ENCODE results near the gene FGFR4.

Gene FGFR4

DNA sequence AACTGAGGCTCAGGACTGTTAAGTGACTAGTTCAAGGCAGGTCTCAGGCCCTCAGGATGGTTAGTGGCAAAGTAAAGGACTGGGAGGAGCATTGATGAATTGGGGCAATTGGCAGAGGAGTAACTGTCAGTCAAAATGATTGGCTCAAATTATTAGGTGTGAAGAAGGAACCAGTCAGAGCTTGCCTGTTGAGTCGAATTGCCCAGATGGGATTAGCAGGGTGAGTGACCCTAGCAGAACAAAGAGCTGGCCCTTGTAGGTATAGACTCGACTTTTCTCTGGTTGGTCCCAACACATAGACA is 44.3 kb downstream of the FGFR4 start:
- DNase-seq = no peak

GRCh38 chr5:177131352-177132135 is 44.8 kb downstream of the FGFR4 start:
- peak in 1 of 51 donors; percentile 29 for DNase-seq

- peak in 37 of 51 donors; percentile 17 to 93 (median 61) for DNase-seq
Observed at GRCh38 chr5:177132136-177133095, 45.7 kb downstream of the FGFR4 start.

DNA sequence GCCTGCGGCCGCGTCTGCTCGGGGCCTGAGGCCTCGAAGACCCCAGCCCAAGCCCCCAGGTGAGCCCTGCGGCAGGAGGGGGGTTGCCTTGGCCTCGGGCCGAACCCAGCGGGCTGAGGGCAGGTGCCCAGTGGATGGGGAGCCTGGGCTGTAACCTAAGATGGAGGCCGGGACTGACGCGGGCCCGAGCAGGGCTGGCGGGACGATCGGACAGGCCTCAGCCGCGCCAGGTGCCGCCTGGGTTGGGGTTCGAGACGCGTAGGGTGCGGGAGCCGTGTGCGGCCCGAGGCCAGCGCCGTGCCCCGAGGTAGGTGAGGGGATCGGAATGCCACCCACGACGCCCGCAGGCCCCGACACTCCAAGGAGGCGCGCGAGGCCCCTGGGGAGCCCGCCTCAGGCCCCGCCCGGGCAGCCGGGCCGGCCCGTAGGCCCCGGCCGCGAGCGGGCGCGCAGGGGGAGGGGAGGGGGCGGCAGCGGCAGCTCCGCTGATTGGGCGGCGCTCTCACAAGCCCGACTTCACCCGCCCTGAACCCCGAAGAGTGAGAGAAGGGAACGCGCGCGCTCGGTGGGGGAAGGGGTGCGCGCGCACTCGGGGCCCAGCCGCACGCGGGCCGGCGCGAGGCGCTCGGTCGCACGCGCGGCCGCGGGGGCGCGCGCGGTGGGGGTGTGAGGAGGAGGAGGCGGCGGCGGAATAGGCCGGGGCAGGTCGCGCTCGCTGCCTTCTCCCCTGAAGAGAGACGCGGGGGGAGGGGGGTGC is 46.6 kb downstream of the FGFR4 start, which contains the start of gene NSD1:
Gene NSD1, plus strand, starts transcription at position 678 of the 757 bp plus-strand sequence. CDS start 1,331 bp downstream, outside the sequence.
- peak; percentile 61 to 96 (median 88) for DNase-seq

DNA sequence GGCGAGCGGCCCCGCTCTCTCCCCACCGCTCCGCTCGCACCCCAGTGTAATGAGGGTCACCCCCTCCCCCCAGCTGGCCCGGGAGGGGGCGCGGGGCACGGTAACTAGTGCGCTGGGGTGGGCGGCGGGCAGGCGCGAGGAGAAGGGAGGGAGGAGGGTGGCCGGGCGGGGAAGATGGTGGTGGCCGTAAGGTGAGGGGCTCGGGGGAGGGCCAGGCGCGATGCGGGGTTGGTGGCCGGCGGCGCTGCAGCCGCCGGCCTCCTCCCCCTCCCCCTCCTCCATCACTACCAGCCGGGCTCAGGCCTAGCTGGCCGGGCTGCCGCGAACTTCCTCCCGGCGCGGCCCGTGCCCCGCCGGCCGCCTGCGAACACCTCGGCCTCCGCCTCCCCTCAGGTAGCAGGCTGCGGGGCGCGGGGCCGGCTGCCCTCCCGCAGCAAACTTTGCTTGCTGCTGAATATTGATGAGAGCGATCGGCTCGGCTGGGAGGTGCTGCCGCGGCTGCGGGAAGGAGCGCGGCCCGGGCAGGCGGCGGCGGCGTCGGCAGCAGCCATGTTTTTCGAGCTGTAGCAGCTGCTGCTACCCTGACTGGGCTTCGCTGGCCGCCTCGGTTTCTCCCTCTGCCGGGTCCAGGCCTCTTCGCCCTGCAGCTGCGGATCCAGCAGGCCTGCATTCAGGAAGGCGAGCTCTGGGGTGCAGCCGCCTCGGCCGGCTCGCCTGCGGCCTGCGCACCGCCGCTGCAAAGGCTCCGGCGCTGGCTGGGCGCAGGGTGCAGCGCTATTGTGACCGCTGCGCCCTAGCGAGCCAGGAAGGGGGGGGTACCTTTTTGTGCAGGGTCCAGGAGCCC is 47.4 kb downstream of the FGFR4 start:
- DNase-seq = peak in 38 of 51 donors; percentile 12 to 78 (median 52)

GRCh38 chr5:177134697-177135225 is 48.0 kb downstream of the FGFR4 start:
- DNase-seq = peak in 1 of 51 donors; percentile 36

GRCh38 chr5:177140312-177140711 is 53.6 kb downstream of the FGFR4 start:
- no peak for DNase-seq

DNA sequence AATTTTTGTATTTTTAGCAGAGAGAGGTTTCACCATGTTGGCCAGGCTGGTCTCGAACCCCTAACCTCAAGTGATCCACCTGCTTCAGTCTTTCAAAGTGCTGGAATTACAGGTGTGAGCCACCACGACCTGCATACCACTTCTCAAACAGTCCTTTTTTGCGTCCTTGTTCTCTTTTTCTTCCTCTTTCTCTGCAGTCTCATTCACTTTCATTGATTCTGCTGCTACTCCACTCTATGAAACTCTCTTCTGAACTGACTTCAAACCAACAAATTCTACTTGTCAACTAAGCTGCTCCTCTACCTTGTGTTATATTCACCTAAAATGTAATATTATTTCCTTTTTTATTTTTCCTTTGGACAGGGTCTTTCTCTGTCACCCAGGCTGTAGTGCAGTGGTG is 54.8 kb downstream of the FGFR4 start:
- no peak for DNase-seq

DNA sequence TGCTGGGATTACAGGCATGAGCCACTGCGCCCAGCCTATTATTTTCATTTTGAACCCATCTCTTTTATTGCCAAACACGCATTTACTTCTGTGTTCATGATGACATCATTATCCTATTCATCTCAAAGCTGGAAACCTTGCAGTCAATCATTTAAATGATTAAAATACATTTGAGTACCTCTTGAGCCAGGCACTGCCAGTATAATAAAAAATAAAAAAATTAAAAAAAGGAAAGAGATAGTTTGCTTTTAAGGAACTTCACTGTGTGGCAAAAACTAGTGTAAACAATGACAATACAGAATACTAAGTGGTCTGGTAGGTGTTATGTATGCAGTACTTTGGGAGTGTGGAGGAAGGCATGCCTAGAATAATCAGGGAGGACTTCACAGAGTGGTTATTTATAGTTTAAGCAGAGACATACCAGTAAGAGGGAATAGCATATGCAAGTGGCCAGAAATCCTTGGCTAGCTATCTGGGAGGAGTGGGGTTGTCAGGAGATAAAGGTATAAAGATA is 55.4 kb downstream of the FGFR4 start:
- no peak for DNase-seq

DNA sequence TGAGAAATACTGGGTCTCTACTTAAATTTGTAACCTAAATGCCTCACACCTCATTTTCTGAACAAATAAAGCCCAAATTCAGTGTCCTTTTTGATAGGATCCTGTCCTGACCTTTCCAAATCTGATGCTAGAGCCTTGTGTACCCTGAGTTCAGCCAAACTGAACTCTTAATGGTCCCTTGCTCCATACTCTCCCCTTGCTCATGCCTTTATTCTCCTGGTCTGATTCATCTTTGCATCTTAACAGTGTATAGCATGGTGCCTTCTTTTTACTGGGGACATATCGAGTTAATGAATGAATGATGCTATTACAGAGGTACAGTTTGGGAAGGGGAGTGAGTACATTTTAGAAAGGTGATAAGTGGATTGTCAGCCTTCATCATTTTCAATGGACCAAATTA is 56.1 kb downstream of the FGFR4 start:
- no peak for DNase-seq

GRCh38 chr5:177146891-177147638 is 60.4 kb downstream of the FGFR4 start:
- DNase-seq = no peak
